Glomerular endothelial cell (primary cell): Measurements from ENCODE around the gene ZNF260. TPM values are rescaled to one million over a fixed set of nuclear protein-coding genes. Genes with fewer than 3 reads are reported as not detected.
A peak's percentile ranks its signal among the peaks of the same experiment; 100 is the strongest.
"Not testable (repeated sequence)": the region's sequence is repeated elsewhere in the genome, so short reads cannot be mapped to it uniquely, and the experiment has no call there.

ENCODE experiments used
- DNase-seq: peaks from one replicate; pipeline ENCODE4 v3.0.0-alpha.2; 2011; ENCODE audit warnings: low read depth, low spot score; ENCODE audit errors: extremely low read depth
- total RNA-seq: library from RNA; depleted of rRNA; stranded (reverse); fragments of >200 nt; gene quantifications from 2 replicates; pipeline ENCODE4 v1.2.3, GENCODE V29; 2015

The ZNF260 gene
- 12.7 and 13.8 TPM in 2 replicates for total RNA-seq

DNA sequence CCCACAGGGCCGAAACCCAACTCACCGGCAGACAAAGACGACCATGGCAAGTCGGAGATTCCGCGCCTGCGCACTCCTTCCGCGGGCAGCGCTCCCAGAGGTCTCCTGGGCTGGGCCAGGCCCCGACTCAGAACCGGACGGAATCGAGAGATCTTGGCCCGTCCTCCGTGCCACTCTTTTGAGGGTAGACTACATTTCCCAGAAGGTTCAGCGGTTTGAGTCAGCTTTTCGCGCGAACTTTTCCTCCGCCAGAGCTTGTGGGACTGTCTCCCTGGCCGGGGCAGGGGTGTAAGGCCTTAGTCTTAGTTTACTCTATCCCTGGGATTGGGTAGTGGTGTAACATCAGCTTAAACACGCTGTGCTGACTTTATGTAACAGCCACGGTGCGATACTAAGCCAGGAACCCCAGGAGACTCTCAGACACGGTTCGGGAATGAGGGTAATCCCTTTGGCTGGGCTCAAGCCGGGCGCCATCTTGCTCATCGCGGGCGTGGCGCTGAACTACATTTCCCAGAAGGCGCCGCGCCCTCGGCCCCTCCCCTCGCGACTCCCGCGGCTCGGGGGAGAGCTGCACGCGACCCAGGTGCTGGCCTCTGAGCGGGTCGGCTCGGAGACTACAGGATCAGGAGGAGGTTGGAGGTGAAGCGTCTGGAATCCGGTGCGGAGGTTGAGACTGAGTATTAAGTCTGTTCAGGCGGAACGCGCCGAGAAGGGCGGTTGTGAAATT is at the start of gene ZNF260:
Gene ZNF260 (minus strand): TSS at position 78 of the 727 bp plus-strand sequence. CDS start 13,033 bp downstream, outside the sequence.
- peak; percentile 90 for DNase-seq

DNA sequence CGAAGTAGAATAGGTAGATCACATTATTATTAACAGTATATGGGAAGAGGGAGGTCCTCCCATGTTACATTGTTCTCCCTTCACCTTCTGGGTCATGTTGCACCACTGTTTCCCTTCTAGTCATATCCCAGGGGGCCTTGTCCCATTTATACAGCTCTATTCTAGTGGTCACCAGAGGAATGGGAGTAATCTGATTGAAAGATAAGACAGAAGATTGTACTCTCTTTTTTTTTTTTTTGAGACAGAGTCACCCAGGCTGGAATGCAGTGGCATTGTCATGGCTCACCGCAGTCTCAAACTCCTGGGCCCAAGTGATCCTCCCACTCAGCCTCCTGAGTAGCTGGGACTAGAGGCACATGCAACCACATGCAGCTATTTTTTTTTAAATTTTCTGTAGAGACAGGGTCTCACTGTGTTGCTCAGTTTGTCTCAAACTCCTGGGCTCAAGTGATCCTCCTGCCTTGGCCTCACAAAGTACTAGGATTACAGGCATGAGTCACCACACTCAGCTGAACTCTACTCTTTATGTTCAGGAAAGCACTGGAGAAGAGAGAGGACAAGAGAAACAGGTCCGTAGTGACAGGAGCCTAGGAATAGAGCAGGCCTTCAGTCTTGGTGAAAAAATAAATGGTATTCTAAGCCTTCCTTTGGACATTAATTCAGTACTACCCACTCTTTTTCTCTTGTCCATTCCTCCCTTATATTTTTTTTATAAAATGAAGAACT is 49.4 kb upstream of the ZNF260 start:
- DNase-seq: no peak

DNA sequence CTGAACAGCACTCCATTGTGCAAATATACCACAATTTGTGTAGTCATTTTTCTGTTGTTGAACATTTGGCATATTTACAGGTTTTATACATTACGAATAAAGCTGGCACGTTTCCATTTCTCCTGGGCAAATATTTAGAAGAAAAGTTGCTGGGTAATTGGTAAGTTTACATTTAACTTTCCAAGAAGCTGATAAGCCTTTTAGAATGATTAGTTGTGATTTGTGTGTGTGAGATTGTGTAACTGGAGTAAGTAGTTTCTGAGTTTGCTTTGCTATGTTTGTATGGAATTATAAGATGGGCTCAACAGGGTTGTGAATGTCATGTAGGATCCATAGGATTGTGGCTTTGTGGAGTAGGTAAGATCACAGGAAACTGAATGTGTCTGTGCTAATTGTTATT is 46.7 kb upstream of the ZNF260 start:
- DNase-seq: no peak

DNA sequence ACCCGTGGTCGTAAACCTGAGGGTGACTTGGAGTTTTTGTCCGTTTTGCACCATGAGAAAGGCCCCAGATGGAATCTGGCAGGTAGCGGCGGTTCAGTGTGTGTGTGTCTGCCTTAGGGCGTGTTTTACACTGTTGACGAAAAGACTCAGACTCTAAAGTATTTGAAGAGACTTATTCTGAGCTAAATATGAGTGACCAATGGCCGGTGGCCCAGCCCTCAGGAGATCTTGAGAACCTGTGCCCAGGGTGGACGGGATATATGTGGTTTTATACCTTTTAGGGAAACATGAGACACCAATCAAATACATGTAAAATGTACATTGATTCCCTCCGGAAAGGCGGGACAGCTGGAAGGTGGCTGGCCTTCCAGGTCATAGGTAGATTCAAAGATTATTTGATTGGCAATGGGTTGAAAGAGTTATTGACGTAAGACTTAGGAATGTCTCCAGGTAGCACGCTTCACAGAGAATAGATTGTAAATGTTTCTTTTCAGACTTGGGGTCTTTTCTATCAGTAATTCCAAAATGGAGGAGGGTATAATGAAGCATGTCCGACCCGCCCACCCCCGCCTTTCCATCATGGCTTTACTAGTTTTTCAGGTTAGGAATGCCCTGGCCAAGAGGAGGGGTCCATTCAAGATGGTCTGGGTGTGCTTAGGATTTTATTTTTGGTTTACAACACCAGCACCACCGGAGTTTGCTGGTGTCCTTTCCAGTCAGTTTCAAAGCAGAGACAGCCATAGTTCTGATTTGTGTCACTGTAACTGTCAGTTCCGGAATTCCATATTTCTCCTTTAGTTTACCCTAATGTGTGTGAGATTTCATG is 46.0 kb upstream of the ZNF260 start:
- DNase-seq: no peak

DNA sequence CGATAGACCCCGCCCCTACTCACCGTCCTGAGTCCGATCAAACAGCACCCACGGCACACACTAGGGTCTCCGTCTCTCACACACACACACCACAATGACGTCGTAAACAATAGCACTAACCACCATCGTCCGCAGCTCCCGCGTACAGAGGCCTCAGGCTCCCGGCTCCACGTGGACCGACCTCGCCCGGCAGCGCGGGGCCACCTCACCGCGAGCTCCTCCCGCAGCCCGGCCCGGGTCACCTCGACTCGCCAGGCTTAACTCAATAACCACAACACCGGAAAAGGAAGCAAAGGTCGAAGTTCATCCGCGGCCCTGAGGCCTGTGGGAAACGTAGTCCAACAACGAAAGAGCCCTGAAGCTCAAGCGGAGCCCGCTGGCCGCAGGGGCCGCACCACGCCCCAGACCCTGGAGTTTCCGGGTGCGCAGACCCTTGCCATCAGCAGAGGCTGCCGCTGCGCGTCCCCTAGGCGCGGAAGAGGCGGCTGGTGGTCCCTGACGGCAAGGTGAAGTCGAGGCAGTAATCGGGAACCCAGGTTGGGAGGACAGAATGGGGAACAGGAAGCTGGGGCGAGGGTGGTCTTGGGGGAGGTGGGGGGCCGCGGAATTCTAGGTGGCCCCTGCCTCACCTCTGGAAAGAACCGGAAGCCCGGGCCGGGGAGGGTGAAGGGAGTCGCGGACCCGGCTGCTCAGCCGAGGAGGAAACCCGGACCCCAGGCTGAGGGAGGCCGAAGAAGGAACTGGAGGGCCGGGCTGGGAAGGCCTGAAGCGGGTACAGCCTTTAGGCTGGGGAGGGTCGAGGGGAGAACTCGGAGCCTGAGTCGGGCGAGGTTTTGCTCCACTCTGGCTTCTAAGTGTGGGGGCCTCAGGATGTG is 45.2 kb upstream of the ZNF260 start, which contains the start of gene ZNF529:
Gene ZNF529 (minus strand): TSS at position 273 of the 875 bp plus-strand sequence. CDS start 946 bp downstream, outside the sequence.
- peak; percentile 68 for DNase-seq

DNA sequence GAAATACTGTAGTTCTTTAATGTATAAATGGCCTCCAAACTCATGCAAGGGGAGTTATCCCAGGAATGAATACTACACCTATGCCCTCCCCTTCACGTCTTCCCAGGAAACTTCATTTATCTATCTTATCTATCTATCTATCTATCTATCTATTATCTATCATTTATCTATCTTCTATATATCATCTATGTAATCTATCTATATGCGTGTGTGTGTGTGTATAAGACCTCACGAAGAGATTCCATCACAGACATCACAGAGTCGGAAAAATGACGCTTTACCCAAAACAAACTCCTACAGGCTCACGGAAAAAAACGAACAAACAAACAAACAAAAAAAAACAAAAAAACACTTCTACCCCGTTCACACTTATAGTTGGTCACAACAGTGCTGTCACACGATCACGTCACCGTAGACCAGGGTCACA is 44.5 kb upstream of the ZNF260 start:
- no peak for DNase-seq

DNA sequence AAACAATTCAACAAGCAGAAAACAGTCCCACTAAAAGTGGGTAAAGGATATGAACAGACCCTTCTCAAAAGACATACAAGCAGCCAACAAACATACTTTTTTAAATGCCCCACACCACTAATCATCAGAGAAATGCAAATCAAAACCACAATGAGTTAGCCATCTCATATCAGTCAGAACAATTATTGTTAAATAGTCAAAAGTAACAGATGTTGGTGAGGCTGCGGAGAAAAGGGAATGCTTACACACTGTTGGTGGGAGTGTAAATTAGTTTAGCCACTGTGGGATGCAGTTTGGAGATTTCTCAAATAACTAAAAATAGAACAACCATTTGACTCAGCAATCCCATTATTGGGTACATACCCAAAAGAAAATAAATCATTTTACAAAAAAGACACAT is 36.3 kb upstream of the ZNF260 start:
- DNase-seq: no peak

DNA sequence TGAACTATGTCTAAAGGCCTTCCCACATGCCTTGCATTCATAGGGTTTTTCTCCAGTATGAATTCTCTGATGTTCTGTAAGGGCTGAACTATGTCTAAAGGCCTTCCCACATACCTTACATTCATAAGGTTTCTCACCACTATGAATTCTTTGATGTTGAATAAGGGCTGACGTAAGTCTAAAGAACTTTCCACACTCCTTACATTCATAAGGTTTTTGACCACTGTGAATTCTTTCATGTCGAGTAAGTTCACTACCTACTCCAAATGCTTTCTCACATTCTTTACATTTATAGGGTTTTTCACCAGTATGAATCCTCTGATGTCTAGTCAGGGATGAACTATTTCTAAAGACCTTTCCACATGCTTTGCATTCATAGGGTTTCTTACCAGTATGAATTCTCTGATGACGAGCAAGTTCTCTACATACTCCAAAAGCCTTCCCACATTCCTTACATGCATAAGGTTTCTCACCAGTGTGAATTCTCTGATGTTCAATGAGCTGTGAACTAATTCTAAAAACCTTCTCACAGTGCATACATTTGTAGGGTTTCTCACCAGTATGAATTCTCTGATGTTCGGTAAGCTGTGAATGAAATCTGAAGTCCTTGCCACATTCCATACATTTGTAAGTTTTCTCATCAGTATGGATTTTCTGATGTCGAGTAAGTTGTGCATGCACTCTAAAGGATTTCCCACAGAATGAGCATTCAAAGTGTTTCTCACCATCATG is 19.1 kb upstream of the ZNF260 start:
- DNase-seq: no peak

DNA sequence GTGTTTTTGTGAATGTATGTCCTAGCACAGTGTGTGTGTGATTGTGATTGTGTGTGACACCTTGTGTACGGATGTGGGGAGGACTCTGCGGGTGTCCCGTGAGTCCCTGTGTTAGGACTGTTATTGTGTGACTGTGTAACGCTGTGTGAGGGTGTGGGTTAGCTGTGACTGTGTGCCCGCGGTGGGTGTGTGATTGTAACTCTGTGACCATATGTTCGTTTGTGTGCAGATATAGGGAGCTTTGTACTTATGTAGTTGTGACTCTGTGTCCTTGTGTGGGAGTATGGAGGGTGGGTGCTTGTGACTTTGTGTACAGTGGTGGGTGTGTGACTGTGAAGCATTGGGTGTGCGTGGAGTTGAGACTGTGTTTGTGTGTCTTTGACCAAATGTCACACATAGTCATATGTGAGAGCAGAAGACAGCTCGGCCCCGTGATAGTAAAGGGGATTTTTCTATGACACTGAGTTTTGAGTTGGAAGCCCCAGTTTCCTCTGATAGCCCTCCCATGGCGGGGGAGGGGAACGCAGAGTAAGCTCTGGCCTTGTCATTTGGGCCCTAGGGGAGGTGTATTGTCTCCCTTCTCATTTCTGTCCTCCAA is 949 bp upstream of the ZNF260 start:
- no peak for DNase-seq

DNA sequence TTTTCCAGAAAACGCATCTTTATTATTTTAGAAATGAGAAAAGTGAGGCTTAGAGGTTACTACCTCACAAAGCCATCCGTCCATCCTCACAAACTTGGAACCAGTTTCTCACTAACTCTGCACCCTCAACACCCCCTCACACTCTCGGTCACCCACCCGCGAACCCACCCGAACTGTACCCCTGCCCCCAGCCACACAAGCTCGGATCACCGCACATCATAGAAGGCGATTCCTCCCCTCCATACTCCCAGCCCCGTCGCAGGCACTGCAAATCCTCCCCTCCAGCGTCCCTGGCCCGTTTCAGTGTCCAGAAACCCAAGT is 238 bp downstream of the ZNF260 start:
- no peak for DNase-seq

DNA sequence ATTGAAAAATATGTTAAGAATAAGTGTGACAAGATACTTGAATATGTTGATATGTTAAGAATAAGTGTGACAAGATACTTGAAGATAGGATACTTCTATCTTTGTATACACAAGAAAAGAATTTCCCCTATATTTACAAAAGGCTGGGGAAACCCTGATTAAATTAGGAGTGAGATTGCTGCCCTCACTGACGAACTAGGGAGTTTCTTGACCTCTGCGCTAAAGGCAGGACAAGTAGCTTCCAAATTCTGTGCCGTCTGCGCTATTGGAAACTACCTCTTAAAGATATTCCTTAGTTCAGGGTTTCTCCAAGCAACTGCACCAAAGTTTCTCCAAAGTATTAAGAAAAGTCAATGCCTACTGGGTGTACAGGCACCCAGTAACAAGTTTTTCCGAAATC is 730 bp downstream of the ZNF260 start:
- DNase-seq: no peak

DNA sequence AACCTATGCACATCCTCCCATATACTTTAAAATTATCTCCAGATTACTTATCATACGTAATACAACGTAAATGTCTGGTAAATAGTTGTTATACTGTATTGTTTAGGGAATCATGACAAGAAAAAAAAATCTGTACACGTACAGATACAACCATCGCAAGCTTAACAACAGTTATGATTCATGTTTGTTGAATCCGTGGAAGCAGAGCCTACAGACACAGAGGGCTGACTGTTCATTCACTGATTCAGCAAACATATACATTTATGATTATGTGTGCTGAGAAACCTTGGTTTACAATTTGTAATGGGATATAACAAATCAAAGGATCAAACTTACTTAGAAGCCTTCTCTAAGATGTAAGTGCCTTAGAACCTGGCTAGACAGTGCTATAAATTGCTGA is 1.5 kb downstream of the ZNF260 start:
- DNase-seq: no peak

DNA sequence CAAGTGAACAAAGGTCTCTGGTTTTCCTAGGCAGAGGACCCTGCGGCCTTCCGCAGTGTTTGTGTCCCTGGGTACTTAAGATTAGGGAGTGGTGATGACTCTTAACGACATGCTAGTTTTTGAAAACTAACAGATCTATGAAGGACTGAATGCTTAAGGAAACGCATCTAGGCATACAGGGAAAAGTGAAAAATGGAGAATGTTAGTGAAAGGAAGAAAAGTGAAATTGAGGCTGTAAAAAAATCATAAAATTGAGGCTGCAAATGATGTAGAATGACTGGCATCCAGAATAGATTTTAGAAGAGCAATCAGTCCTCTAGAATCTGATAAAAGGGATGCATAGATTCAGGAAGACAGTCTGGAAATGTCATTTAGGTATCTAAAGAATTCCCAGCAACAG is 3.5 kb downstream of the ZNF260 start:
- no peak for DNase-seq

DNA sequence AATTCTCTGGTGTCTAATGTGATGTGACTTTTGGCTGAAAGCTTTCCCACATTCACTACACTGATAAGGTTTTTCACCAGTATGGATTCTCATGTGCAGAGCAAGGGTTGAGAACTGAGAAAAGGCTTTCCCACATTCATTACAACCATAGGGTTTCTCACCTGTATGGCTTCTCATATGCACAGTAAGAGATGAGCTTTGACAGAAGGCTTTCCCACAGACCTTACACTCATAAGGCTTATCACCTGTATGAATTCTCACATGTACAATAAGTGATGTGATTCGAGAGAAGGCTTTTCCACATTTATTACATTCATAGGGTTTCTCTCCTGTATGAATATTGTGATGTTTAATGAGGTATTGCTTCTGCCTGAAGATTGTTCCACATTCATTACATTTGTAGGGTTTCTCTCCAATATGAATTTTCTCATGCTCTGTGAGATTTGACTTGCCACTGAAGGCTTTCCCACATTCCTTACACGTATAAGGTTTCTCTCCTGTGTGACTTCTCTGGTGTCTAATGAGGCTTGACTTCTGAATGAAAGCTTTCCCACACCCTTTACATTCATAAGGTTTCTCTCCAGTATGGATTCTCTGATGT is 14.0 kb downstream of the ZNF260 start:
- no peak for DNase-seq

DNA sequence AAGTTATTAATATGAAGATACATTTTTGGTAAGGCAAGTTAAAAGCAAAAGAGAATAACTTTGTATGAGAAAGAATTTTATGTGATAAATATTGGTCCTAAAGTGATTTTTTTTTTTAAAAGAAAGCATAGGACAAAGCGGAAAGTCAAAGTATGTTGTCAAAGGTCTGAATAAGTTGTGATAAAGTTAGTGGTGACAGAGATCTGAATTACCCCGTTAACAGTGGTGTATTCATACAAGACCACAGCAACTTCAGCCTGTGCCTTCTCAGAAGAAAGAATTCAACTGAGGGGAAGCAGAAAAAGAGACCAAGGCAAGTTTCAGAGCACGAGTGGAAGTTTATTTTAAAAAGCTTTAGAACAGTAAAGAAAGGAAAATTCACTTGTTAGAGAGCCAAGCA is 19.7 kb downstream of the ZNF260 start:
- no peak for DNase-seq

DNA sequence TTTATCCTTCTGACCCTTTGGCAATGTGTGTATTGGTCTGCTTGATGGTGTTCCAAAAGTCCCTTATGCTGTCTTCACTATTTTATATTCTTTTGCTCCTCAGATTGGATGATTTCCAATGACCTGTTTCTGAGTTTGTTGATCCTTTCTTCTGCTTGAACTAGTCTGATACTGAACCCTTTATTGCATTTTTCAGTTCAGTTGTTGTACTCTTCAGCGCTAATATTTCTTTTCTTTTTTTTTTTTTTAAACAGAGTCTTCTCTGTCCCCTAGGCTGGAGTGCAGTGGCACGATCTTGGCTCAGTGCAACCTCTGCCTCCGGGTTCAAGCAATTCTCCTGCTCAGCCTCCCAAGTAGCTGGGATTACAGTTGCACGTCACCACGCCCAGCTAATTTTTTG is 26.1 kb downstream of the ZNF260 start:
- DNase-seq: no peak

DNA sequence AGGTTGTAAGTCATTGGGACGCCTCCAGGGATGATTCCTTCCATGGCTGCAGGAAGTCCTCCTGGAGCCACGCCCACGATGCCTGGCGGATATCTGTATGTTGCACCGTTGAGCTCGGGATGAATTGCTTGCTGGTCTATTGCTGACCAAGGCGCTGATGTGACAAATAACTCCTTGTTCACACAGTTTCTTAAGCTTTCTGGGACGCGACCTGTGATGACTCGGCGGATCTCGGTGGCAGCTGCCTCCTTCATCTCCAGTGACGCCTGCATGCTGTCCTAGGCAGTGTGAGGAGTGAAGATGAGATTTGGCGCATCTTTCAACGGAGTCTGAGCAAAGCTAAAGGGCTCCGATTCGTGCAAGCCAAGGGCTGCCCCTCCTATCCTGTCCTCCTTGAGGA is 31.1 kb downstream of the ZNF260 start:
- DNase-seq: no peak

DNA sequence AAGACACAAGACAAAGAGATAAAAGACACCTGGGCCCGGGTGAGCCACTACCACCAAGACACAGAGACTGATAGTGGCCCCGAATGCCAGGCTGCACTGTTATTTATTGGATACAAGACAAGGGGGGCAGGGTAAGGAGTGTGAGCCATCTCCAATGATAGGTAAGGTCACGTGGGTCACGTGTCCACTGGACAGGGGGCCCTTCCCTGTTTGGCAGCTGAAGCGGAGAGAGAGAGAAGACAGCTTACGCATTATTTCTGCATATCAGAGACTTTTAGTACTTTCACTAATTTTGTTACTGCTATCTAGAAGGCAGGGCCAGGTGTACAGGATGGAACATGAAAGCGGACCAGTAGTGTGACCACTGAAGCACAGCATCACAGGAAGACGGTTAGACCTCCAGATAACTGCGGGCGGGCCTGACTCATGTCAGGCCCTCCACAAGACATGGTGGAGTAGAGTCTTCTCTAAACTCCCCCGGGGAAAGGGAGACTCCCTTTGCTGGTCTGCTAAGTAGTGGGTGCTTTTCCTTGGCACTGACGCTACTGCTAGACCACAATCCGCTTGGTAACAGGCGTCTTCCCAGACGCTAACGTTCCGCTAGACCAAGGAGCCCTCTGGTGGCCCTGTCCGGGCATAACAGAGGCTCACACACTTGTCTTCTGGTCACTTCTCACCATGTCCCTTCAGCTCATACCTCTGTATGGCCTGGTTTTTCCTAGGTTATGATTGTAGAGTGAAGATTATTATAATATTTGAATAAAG is 35.2 kb downstream of the ZNF260 start:
- not testable (repeated sequence) for DNase-seq
